ENCODE measurements around the gene CDK5RAP3. TPM values are rescaled to one million over a fixed set of nuclear protein-coding genes. Genes with fewer than 3 reads are reported as not detected.

CDK5RAP3 gene
- total and polyA plus RNA-seq, 2 donors (not counting 3 experiments of a cell fraction or from before 2014, with no cell fraction given), result 109 to 139 TPM

DNA sequence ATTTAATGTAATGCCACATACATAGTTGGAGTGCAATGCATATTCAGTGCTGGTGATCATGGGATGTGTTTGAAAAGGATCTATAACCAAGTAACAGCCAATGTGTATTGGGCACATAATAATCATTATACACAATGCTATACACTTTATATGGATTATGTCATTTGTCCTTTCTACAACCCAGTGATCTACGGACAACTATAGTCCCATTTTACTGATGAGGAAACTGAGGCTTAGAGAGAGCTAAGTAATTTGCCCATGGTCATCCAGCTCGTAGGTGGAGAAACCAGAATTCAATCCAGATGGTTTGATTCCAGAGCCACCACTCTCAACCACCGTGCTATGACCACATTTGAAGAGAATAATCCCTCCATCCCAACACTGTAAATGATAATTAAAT is 39.3 kb downstream of the CDK5RAP3 start:
- CTCF ChIA-PET, result interaction anchor here (1.0 to 2.9 kb wide), 6 partner anchors 11 to 63 kb away, joined by 3 to 27 read pairs (median 9); partner anchors contain the start of gene CDK5RAP3
- no peak for FAIRE-seq

GRCh38 chr17:48011405-48012150 is 40.7 kb downstream of the CDK5RAP3 start:
- POLR2A ChIA-PET, result interaction anchor here (1.4 kb wide), 1 partner anchor 9 kb away, joined by 5 read pairs; no protein-coding TSS in a partner anchor
- CTCF ChIA-PET, result interaction anchor here (0.8 to 2.9 kb wide), 22 partner anchors 9 to 601 kb away, joined by 3 to 27 read pairs (median 5); partner anchors contain the start of gene CDK5RAP3
- peak; percentile 65 for FAIRE-seq
- no peaks in the 10 kb centered on the region for H3K9me3 ChIP-seq (replicated peaks; ENCODE audit: control insufficient read depth, insufficient read depth, low read length)
- peak overlapping the region; percentile 87 for H3K4me2 ChIP-seq (ENCODE audit: insufficient read depth, low read length)
- no peaks in the 10 kb centered on the region for H4K20me1 ChIP-seq (replicated peaks; ENCODE audit: control insufficient read depth, extremely low read depth, insufficient read depth, low read length)
- DNase-seq (ENCODE audit: low read depth, low spot score), result peak; percentile 43
- H3K79me2 ChIP-seq (ENCODE audit: control insufficient read depth, insufficient read depth, low read length), result no peaks in the 10 kb centered on the region
- no peak for TF ChIP-seq FOS (IDR thresholded peaks at IDR 0.05; ENCODE audit: borderline replicate concordance, insufficient read depth, low read length)
- TF ChIP-seq GATA2 (IDR thresholded peaks at IDR 0.05; ENCODE audit: insufficient read depth, insufficient read length, low read depth, low read length), result no peak
- TF ChIP-seq MYC (IDR thresholded peaks at IDR 0.05; ENCODE audit: low read depth, low read length), result no peak
- TF ChIP-seq CTCF (IDR thresholded peaks at IDR 0.05; ENCODE audit: extremely low read depth in 1 of 2, insufficient read depth in 1 of 2, low read depth in 1 of 2, low read length in 2 of 2), result peak; percentile 36 to 49
- H2AFZ ChIP-seq (ENCODE audit: low read depth, low read length), result peak overlapping the region; percentile 91
- H3K36me3 ChIP-seq (ENCODE audit: control insufficient read depth in 2 of 2, extremely low read depth in 1 of 2, insufficient read depth in 2 of 2, low read length in 2 of 2), result no peaks in the 10 kb centered on the region
- no peak overlapping the region for H3K27ac ChIP-seq (ENCODE audit: insufficient read depth, low read depth, low read length)
- peak overlapping the region; percentile 1 for H3K9ac ChIP-seq (replicated peaks; ENCODE audit: extremely low read depth, insufficient read depth, low read length)
- dilution Hi-C loops (cut with MboI; ENCODE audit: extremely low pct_ligation_motif_present, low sequenced_read_pairs), result no loop called here
- H3K4me1 ChIP-seq (ENCODE audit: control insufficient read depth, extremely low read depth, insufficient read depth, low read length), result peaks cover 9% of the 10 kb centered on the region
- H3K9me1 ChIP-seq (replicated peaks; ENCODE audit: control insufficient read depth, extremely low read depth, insufficient read depth, low read length), result no peaks in the 10 kb centered on the region
- BruUV-seq (replicated peaks), result no TSS peak
- intact Hi-C loops (cut with micrococcal nuclease), result loop anchor here (5.0 kb wide), 1 partner anchor 169 kb away; the partner anchor contains the start of gene SCRN2
- H3K4me3 ChIP-seq (replicated peaks in 1 of 3; ENCODE audit: insufficient read depth in 1 of 3, low read depth in 1 of 3, low read length in 3 of 3), result peak overlapping the region; percentile 31 to 64 (median 61)
- peaks cover 0 to 2% of the 10 kb centered on the region in 2 experiments for H3K27me3 ChIP-seq (ENCODE audit: control insufficient read depth in 2 of 2, insufficient read depth in 2 of 2, low read length in 2 of 2)

More for the DNA sequence above, 39.3 kb downstream of the CDK5RAP3 start:
- BruUV-seq (replicated peaks), result no TSS peak
- Histone ChIP-seq H3K9me1 (replicated peaks; ENCODE audit: control insufficient read depth, extremely low read depth, insufficient read depth, low read length) (no peaks in the 10 kb centered on the region), H3K9ac (replicated peaks; ENCODE audit: extremely low read depth, insufficient read depth, low read length) (no peak overlapping the region), H4K20me1 (replicated peaks; ENCODE audit: control insufficient read depth, extremely low read depth, insufficient read depth, low read length) (no peaks in the 10 kb centered on the region), H3K9me3 (replicated peaks; ENCODE audit: control insufficient read depth, insufficient read depth, low read length) (no peaks in the 10 kb centered on the region), H3K27me3 (ENCODE audit: control insufficient read depth in 2 of 2, insufficient read depth in 2 of 2, low read length in 2 of 2) (peaks cover 0 to 2% of the 10 kb centered on the region in 2 experiments), H3K4me3 (replicated peaks in 1 of 3; ENCODE audit: insufficient read depth in 1 of 3, low read depth in 1 of 3, low read length in 3 of 3) (no peak overlapping the region), H3K4me2 (ENCODE audit: insufficient read depth, low read length) (no peak overlapping the region), H3K36me3 (ENCODE audit: control insufficient read depth in 2 of 2, extremely low read depth in 1 of 2, insufficient read depth in 2 of 2, low read length in 2 of 2) (no peaks in the 10 kb centered on the region), H2AFZ (ENCODE audit: low read depth, low read length) (no peak overlapping the region), H3K4me1 (ENCODE audit: control insufficient read depth, extremely low read depth, insufficient read depth, low read length) (peaks cover 11% of the 10 kb centered on the region), H3K27ac (ENCODE audit: insufficient read depth, low read depth, low read length) (no peak overlapping the region), H3K79me2 (ENCODE audit: control insufficient read depth, insufficient read depth, low read length) (no peaks in the 10 kb centered on the region)
- DNase-seq (ENCODE audit: low read depth, low spot score), result no peak
- intact Hi-C loops (cut with micrococcal nuclease) (loop anchor here (5.0 kb wide), 1 partner anchor 168 kb away; the partner anchor contains the start of gene SCRN2), dilution Hi-C loops (cut with MboI; ENCODE audit: extremely low pct_ligation_motif_present, low sequenced_read_pairs) (no loop called here)
- POLR2A ChIA-PET, result interaction anchor here (0.7 to 1.4 kb wide), 2 partner anchors 8 to 15 kb away, joined by 5 read pairs; no protein-coding TSS in a partner anchor
- TF ChIP-seq EZH2 (IDR thresholded peaks at IDR 0.05; ENCODE audit: borderline replicate concordance, low read depth, low read length, severe bottlenecking) (no peak), POLR2AphosphoS5 (IDR thresholded peaks at IDR 0.05; ENCODE audit: insufficient read depth, low read depth, low read length) (no peak), GATA2 (IDR thresholded peaks at IDR 0.05; ENCODE audit: insufficient read depth, insufficient read length, low read depth, low read length) (no peak), JUN (IDR thresholded peaks at IDR 0.05; ENCODE audit: borderline replicate concordance, insufficient read depth, insufficient read length, low read depth) (no peak)
